ENCODE data around the gene UBE2C.

The UBE2C gene

DNA sequence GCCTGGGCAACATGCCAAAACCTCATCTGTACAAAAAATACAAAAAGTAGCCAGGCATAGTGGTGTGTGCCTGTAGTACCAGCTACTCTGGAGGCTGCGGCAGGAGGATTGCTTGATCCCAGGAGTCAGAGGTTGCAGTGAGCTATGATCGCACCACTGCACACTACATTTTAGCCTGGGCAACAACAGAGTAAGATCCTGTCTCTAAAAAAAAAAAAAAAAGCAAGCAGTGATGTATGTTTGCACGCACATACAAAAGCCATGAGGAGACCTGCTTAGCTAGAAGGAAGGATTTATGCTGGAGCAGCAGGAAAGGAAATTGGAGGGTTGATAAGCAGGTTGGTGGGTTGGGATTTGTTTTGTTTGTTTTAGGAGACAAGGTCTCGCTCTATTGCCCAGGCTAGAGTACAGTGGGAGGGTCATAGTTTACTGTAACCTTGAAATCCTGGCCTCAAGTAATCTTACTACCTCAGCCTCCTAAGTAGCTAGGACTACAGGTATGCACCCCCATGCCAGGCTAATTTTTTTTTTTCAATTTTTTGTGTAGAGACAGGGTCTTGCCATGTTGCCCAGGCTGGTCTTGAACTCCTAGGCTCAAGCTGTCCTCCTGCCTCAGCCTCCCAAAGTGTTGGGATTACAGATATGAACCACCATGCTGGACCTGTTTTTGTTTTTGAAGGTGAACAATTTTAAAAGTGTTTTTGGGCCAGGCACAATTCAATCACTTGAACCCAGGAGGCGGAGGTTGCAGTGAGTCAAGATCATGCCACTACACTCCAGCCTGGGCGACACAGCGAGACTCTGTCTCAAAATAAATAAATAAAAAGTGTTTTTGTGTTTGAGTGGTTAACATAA, 49.0 kb downstream of the UBE2C start:
- peaks cover 6% of the 10 kb centered on the region; the same call in 1 of the 2 replicates for H3K4me1 ChIP-seq (ENCODE audit: low read length)
- no peaks in the 10 kb centered on the region for H3K9me2 ChIP-seq (replicated peaks; ENCODE audit: insufficient read depth, low read length)
- no peak overlapping the region for H2AFZ ChIP-seq (ENCODE audit: low read length)
- H3F3A ChIP-seq (ENCODE audit: insufficient read depth, low read length), result no peaks in the 10 kb centered on the region
- no peak for TF ChIP-seq EZH2 (optimal IDR thresholded peaks at IDR 0.05; ENCODE audit: low read depth, low read length)
- TF ChIP-seq EZH2phosphoT487 (IDR thresholded peaks at IDR 0.05; ENCODE audit: low read length), result no peak
- TF ChIP-seq, protein P1, sequence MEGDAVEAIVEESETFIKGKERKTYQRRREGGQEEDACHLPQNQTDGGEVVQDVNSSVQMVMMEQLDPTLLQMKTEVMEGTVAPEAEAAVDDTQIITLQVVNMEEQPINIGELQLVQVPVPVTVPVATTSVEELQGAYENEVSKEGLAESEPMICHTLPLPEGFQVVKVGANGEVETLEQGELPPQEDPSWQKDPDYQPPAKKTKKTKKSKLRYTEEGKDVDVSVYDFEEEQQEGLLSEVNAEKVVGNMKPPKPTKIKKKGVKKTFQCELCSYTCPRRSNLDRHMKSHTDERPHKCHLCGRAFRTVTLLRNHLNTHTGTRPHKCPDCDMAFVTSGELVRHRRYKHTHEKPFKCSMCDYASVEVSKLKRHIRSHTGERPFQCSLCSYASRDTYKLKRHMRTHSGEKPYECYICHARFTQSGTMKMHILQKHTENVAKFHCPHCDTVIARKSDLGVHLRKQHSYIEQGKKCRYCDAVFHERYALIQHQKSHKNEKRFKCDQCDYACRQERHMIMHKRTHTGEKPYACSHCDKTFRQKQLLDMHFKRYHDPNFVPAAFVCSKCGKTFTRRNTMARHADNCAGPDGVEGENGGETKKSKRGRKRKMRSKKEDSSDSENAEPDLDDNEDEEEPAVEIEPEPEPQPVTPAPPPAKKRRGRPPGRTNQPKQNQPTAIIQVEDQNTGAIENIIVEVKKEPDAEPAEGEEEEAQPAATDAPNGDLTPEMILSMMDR (IDR thresholded peaks at IDR 0.05; ENCODE audit: low read length), result no peak
- H3K27me3 ChIP-seq (replicated peaks; ENCODE audit: insufficient read depth, low read length), result no peaks in the 10 kb centered on the region
- no peak overlapping the region for H3K4me2 ChIP-seq (ENCODE audit: low read depth, low read length)
- H3K9me3 ChIP-seq (replicated peaks; ENCODE audit: insufficient read depth, low read length), result no peaks in the 10 kb centered on the region
- no peak overlapping the region for H3K4me3 ChIP-seq (ENCODE audit: low read length)
- H3K9ac ChIP-seq (ENCODE audit: low read length), result no peak overlapping the region
- no peak for DNase-seq
- no peaks in the 10 kb centered on the region for H4K20me1 ChIP-seq (ENCODE audit: insufficient read depth, low read length)
- H3K79me2 ChIP-seq (ENCODE audit: low read length), result peaks cover 19% of the 10 kb centered on the region
- no peak overlapping the region for H3K27ac ChIP-seq (ENCODE audit: low read length)
- H3K36me3 ChIP-seq (replicated peaks; ENCODE audit: insufficient read depth, low read length), result no peaks in the 10 kb centered on the region

DNA sequence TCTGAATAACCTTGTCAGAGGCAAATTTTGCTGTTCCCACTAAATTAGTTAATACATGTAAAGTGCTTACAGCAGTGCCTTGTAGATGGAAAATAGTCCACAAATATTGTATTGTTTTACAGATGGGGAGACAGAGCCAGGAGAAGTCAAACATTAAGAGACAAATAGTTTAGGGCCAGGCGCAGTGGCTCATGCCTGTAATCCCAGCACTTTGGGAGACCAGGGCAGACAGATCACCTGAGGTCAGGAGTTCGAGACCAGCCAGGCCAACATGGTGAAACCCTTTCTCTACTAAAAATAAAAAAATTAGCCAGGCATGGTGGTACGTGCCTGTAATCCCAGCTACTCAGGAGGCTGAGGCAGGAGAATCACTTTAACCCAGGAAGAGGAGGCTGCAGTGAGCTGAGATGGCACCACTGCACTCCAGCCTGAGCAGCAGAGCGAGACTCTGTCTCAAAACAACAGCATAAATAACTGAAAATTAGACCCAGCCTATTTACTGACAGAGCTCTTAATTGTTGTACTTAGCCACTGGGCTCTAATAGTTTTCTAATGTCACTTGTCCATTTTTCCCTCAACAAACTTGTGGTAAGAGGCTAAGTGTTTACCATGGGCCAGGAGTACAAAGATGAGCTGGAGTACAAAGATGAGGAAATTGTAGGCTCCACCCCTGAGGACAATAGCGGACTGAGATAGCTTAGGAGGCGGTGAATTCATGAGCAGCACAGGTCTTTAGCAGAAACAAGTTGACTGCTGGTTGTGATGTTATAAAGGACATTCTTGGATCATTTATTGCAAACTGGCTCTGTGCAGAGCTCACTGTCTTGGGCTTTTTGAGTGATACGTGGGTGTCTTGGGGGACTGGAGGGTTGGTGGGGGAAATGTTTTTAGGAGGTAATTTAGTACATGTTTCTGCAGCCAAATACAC, 51.4 kb downstream of the UBE2C start:
- Histone ChIP-seq H4K20me1 (ENCODE audit: insufficient read depth, low read length) (no peaks in the 10 kb centered on the region), H3K9me3 (replicated peaks; ENCODE audit: insufficient read depth, low read length) (no peaks in the 10 kb centered on the region), H3K27me3 (replicated peaks; ENCODE audit: insufficient read depth, low read length) (no peaks in the 10 kb centered on the region), H2AFZ (ENCODE audit: low read length) (no peak overlapping the region), H3F3A (ENCODE audit: insufficient read depth, low read length) (no peaks in the 10 kb centered on the region), H3K4me3 (ENCODE audit: low read length) (no peak overlapping the region), H3K9ac (ENCODE audit: low read length) (no peak overlapping the region), H3K9me2 (replicated peaks; ENCODE audit: insufficient read depth, low read length) (no peaks in the 10 kb centered on the region), H3K27ac (ENCODE audit: low read length) (no peak overlapping the region), H3K4me1 (ENCODE audit: low read length) (no peaks in the 10 kb centered on the region), H3K36me3 (replicated peaks; ENCODE audit: insufficient read depth, low read length) (no peaks in the 10 kb centered on the region), H3K4me2 (ENCODE audit: low read depth, low read length) (no peak overlapping the region), H3K79me2 (ENCODE audit: low read length) (0 out of 2 replicates have a peak, but pooled peaks cover 3% of the 10 kb centered on the region)
- no peak for TF ChIP-seq EZH2 (optimal IDR thresholded peaks at IDR 0.05; ENCODE audit: low read depth, low read length)
- TF ChIP-seq, protein P1 (IDR thresholded peaks at IDR 0.05; ENCODE audit: low read length), result no peak
- no peak for TF ChIP-seq EZH2phosphoT487 (IDR thresholded peaks at IDR 0.05; ENCODE audit: low read length)
- DNase-seq, result no peak

DNA sequence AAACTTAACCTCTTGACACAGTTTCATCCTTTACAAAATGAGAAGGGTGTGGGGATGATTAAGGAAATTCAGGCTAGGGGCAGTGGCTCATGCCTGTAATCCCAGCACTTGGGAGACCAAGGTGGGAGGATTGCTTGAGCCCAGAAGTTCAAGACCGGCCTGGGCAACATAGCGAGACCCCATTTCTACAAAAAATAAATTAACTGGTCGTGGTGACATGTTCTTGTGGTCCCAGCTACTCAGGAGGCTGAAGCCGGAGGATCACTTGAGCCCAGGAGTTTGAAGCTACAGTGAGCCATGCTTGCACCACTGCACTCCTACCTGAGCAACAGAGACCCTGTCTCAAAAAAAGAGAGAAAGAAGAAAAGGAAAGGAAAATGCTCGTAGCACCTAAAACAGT, 54.0 kb downstream of the UBE2C start:
- H3K9ac ChIP-seq (ENCODE audit: low read length), result no peak overlapping the region
- no peaks in the 10 kb centered on the region for H3K9me2 ChIP-seq (replicated peaks; ENCODE audit: insufficient read depth, low read length)
- no peaks in the 10 kb centered on the region for H3F3A ChIP-seq (ENCODE audit: insufficient read depth, low read length)
- TF ChIP-seq, protein P1 (IDR thresholded peaks at IDR 0.05; ENCODE audit: low read length), result no peak
- no peak for TF ChIP-seq EZH2 (optimal IDR thresholded peaks at IDR 0.05; ENCODE audit: low read depth, low read length)
- no peak for TF ChIP-seq EZH2phosphoT487 (IDR thresholded peaks at IDR 0.05; ENCODE audit: low read length)
- H3K79me2 ChIP-seq (ENCODE audit: low read length), result no peaks in the 10 kb centered on the region
- H3K9me3 ChIP-seq (replicated peaks; ENCODE audit: insufficient read depth, low read length), result no peaks in the 10 kb centered on the region
- no peaks in the 10 kb centered on the region for H3K4me1 ChIP-seq (ENCODE audit: low read length)
- H3K4me3 ChIP-seq (ENCODE audit: low read length), result no peak overlapping the region
- H3K27me3 ChIP-seq (replicated peaks; ENCODE audit: insufficient read depth, low read length), result no peaks in the 10 kb centered on the region
- no peak overlapping the region for H2AFZ ChIP-seq (ENCODE audit: low read length)
- no peaks in the 10 kb centered on the region for H4K20me1 ChIP-seq (ENCODE audit: insufficient read depth, low read length)
- DNase-seq, result no peak
- H3K4me2 ChIP-seq (ENCODE audit: low read depth, low read length), result no peak overlapping the region
- H3K27ac ChIP-seq (ENCODE audit: low read length), result no peak overlapping the region
- no peaks in the 10 kb centered on the region for H3K36me3 ChIP-seq (replicated peaks; ENCODE audit: insufficient read depth, low read length)

All from MM.1S (cell line).